HEK293T (cell line): ENCODE measurements around the gene SLC35A3.

Experiments
- ELF4 ChIP-seq: fragments of 450-650 bp; IDR thresholded peaks from 2 replicates; pipeline ENCODE4 v1.6.1; 2017; ENCODE audit warnings: antibody characterized with exemption
- FOXA1 ChIP-seq: fragments of 450-650 bp; IDR thresholded peaks from 2 replicates; pipeline ENCODE4 v1.6.1; 2016; ENCODE audit warnings: mild to moderate bottlenecking
- FOXK2 ChIP-seq: fragments of 450-650 bp; IDR thresholded peaks from 2 replicates; pipeline ENCODE4 v1.6.1; 2016; ENCODE audit warnings: mild to moderate bottlenecking
- SP1 ChIP-seq: fragments of 450-650 bp; IDR thresholded peaks from 2 replicates; pipeline ENCODE4 v1.6.1; 2017

DNA sequence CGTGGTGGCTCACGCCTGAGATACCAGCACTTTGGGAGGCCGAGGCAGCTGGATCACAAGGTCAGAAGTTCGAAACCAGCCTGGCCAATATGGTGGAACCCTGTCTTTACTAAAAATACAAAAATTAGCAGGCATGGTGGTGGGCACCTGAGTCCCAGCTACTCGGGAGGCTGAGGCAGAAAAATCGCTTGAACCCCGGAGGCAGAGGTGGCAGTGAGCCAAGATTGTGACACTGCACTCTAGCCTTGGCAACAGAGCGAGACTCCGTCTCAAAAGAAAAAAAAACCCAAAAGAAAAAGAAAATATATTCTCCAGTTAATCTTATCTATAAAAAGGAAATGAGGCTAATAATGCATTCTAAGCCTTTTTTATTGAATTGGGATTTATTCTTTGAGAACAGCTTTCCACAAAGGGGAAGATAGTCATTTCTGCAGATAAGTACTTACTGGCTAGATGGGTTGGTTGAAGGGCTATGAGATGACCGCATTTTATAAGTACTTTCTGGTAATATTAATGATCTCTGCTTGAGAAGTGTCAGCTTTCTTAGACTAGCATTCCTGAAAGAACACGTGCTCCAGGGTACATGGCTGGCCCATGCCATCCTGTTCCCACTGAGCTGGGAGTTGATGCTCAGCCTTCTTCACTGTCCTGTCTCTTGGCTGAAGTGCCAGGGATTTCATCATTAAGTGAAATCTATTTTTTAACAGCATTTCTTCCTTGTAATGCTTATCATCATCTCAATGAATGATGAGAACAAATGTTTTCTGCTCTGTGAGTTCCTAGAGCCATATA is 105.0 kb downstream of the SLC35A3 start:
- no peak for TF ChIP-seq ELF4
- no peak for TF ChIP-seq SP1
- TF ChIP-seq FOXK2 = no peak
- no peak for TF ChIP-seq FOXA1
